Activated CD8-positive, alpha-beta memory T cell treated with anti-CD3 and anti-CD28 coated beads, Interleukin-2, amount 50 U/mL, for 1 hour (primary cell): ENCODE measurements around the gene CNPPD1.
"Not testable (repeated sequence)": the region's sequence is repeated elsewhere in the genome, so short reads cannot be mapped to it uniquely, and the experiment has no call there.

ENCODE experiments used
- DNase-seq: peaks from one replicate; pipeline ENCODE4 v3.0.0-alpha.2; 2020; ENCODE audit errors: extremely low read depth

CNPPD1 gene

GRCh38 chr2:219207884-219208740 lies 31.4 kb upstream of the CNPPD1 start:
- DNase-seq: no peak

GRCh38 chr2:219207134-219207883 lies 30.6 kb upstream of the CNPPD1 start:
- DNase-seq: no peak

- peak; percentile 87 for DNase-seq
These were observed 29.8 kb upstream of the CNPPD1 start, which contains the start of gene ZFAND2B for GRCh38 chr2:219206328-219207133. TSS of gene ZFAND2B (plus strand) at chr2:219206782. CDS start at chr2:219206988, 206 bp downstream.

- no peak for DNase-seq
These were observed 29.2 kb upstream of the CNPPD1 start for GRCh38 chr2:219205981-219206327.

GRCh38 chr2:219205165-219205538 lies 28.4 kb upstream of the CNPPD1 start:
- DNase-seq: no peak

- DNase-seq: no peak
These were observed 27.9 kb upstream of the CNPPD1 start for GRCh38 chr2:219204425-219205164.

- not testable (repeated sequence) for DNase-seq
These were observed 24.6 kb upstream of the CNPPD1 start for GRCh38 chr2:219201331-219201730.

- DNase-seq: not testable (repeated sequence)
These were observed 24.0 kb upstream of the CNPPD1 start for GRCh38 chr2:219200502-219201326.

GRCh38 chr2:219199470-219200211 lies 22.9 kb upstream of the CNPPD1 start:
- DNase-seq: no peak

GRCh38 chr2:219198974-219199373 lies 22.2 kb upstream of the CNPPD1 start:
- no peak for DNase-seq

- no peak for DNase-seq
These were observed 20.7 kb upstream of the CNPPD1 start for GRCh38 chr2:219197388-219197787.

- no peak for DNase-seq
These were observed 10.2 kb upstream of the CNPPD1 start for GRCh38 chr2:219186754-219187456.

GRCh38 chr2:219184121-219184520 lies 7.4 kb upstream of the CNPPD1 start:
- no peak for DNase-seq

- no peak for DNase-seq
These were observed 6.5 kb upstream of the CNPPD1 start for GRCh38 chr2:219183151-219183772.

GRCh38 chr2:219182331-219183150 lies 5.8 kb upstream of the CNPPD1 start:
- no peak for DNase-seq

GRCh38 chr2:219181531-219181930 lies 4.8 kb upstream of the CNPPD1 start:
- DNase-seq: no peak

GRCh38 chr2:219180961-219181360 lies 4.2 kb upstream of the CNPPD1 start:
- DNase-seq: no peak
